ENCODE measurements around the gene RUNDC3A.

DNA sequence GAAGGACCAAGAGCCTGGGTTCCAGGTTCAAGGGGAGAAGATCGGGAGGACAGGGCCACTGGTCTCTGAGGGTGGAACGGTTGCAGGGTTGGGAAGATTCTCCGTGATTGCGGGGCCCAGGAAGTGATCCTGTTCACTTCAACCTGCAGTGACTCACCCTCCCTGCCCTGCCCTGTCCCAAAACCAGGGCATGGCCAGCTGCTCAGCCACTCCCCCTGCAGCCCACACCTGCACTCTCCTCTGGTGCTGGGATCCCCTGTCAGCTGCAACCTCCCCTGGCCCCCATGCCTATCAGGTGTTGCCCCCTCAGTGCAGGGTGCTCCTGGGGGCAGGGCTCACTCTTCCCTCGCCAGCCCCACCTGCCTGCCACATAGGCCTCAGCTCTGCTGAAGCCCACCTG lies 1.1 kb downstream of the RUNDC3A start:
- TF ChIP-seq CTCF (IDR thresholded peaks at IDR 0.05) (no peak), EZH2 (IDR thresholded peaks at IDR 0.05) (no peak)
